ENCODE data around the gene LAPTM4A. TPM values are rescaled to one million over a fixed set of nuclear protein-coding genes. Genes with fewer than 3 reads are reported as not detected.

Gene LAPTM4A
- total and polyA plus RNA-seq, 2 experiments from 2014 or later = 255 to 455 TPM

DNA sequence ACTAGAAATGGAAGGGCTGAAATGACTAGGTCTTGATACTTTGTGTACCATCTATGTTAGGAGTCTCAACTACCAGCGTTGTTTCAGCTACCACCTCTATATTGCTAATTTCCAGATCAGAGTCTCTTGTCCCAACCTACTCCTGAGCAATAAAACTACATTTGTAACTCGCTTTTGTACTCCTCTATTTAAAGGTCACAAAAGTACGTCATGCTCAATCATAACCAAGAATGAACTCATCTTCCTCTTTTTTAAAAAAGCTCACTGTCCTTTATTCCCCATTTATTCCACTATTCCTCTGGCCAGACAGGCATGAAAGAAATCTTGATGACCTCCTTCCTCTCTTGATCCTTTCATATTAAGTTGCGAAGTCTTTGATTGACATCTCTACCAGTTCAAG is 27.7 kb downstream of the LAPTM4A start:
- no peak for DNase-seq (ENCODE audit: low spot score)
- H3K4me2 ChIP-seq = no peak overlapping the region
- H4K20me1 ChIP-seq (ENCODE audit: insufficient read depth, poor library complexity, severe bottlenecking) = no peaks in the 10 kb centered on the region
- H3K4me3 ChIP-seq = no peak overlapping the region
- H2AFZ ChIP-seq = no peak overlapping the region
- no peak overlapping the region for H3K27ac ChIP-seq
- H3K4me1 ChIP-seq (ENCODE audit: insufficient read depth) = no peaks in the 10 kb centered on the region
- no peaks in the 10 kb centered on the region for H3K79me2 ChIP-seq
- TF ChIP-seq EZH2 (IDR thresholded peaks at IDR 0.05; ENCODE audit: borderline replicate concordance) (no peak), EZH2phosphoT487 (IDR thresholded peaks at IDR 0.05; ENCODE audit: low read depth, severe bottlenecking, unreplicated experiment) (no peak)
- TF ChIP-seq, protein P1, sequence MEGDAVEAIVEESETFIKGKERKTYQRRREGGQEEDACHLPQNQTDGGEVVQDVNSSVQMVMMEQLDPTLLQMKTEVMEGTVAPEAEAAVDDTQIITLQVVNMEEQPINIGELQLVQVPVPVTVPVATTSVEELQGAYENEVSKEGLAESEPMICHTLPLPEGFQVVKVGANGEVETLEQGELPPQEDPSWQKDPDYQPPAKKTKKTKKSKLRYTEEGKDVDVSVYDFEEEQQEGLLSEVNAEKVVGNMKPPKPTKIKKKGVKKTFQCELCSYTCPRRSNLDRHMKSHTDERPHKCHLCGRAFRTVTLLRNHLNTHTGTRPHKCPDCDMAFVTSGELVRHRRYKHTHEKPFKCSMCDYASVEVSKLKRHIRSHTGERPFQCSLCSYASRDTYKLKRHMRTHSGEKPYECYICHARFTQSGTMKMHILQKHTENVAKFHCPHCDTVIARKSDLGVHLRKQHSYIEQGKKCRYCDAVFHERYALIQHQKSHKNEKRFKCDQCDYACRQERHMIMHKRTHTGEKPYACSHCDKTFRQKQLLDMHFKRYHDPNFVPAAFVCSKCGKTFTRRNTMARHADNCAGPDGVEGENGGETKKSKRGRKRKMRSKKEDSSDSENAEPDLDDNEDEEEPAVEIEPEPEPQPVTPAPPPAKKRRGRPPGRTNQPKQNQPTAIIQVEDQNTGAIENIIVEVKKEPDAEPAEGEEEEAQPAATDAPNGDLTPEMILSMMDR (IDR thresholded peaks at IDR 0.05; ENCODE audit: poor library complexity) = no peak
- no peaks in the 10 kb centered on the region for H3K27me3 ChIP-seq
- WGBS (ENCODE audit: low lambda C conversion rate, missing lambda C conversion rate) = 96% methylated on average over 4 of the region's 4 CpGs
- no peaks in the 10 kb centered on the region for H3K36me3 ChIP-seq (replicated peaks; ENCODE audit: insufficient read depth, low read depth)
- H3K9me3 ChIP-seq (ENCODE audit: low read depth) = no peaks in the 10 kb centered on the region
- no peaks in the 10 kb centered on the region for H3K9me2 ChIP-seq (replicated peaks; ENCODE audit: insufficient read depth)

DNA sequence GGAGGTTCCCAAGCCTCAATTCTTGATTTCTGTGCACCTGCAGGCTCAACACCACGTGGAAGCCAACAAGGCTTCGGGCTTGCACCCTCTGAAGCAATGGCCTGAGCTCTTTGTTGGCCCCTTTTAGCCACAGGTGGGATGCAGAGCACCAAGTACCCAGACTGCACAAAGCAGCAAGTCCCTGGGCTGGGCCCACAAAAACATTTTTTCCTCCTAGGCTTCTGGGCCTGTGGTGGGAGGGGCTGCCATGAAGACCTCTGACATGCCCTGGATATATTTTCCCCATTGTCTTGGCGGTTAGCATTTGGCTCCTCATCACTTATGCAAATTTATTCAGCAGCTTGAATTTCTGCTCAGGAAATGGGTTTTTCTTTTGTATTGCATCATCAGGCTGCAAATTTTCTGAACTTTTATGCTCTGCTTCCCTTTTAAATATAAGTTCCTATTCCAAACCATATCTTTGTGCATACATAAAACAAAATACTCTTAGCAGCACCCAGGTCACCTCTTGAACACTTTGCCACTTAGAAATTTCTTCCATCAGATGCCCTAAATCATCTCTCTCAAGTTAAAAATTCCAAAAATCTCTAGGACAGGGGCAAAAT is 29.9 kb downstream of the LAPTM4A start:
- Histone ChIP-seq H3K27me3 (no peaks in the 10 kb centered on the region), H2AFZ (no peak overlapping the region), H4K20me1 (ENCODE audit: insufficient read depth, poor library complexity, severe bottlenecking) (no peaks in the 10 kb centered on the region), H3K9me3 (ENCODE audit: low read depth) (no peaks in the 10 kb centered on the region), H3K27ac (no peak overlapping the region), H3K4me1 (ENCODE audit: insufficient read depth) (no peaks in the 10 kb centered on the region), H3K36me3 (replicated peaks; ENCODE audit: insufficient read depth, low read depth) (no peaks in the 10 kb centered on the region), H3K4me3 (no peak overlapping the region), H3K4me2 (no peak overlapping the region), H3K9me2 (replicated peaks; ENCODE audit: insufficient read depth) (no peaks in the 10 kb centered on the region), H3K79me2 (no peaks in the 10 kb centered on the region)
- WGBS (ENCODE audit: low lambda C conversion rate, missing lambda C conversion rate) = 89% methylated on average over 3 of the region's 3 CpGs
- TF ChIP-seq EZH2phosphoT487 (IDR thresholded peaks at IDR 0.05; ENCODE audit: low read depth, severe bottlenecking, unreplicated experiment) (no peak), EZH2 (IDR thresholded peaks at IDR 0.05; ENCODE audit: borderline replicate concordance) (no peak)
- TF ChIP-seq, protein P1 (IDR thresholded peaks at IDR 0.05; ENCODE audit: poor library complexity) = no peak
- no peak for DNase-seq (ENCODE audit: low spot score)

DNA sequence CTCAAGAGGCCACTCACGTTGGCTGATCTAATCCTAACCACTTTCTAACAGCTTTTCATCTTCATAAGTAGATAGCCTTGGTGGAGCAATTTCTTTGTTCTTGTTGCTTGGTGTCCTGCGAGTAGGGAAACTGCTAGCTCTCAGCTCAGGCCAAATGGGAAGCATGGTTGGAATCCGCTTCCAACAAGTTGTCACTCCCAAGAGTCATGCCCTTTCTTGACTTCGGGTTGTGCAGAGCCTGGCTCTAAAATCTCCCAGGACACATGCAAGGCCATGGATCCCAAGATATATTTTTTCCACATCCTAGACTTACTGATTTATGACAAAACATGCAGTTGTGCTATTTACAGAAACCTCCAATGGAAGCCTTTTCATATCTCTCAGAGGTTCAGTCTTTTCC is 31.7 kb downstream of the LAPTM4A start:
- Histone ChIP-seq H3K4me2 (no peak overlapping the region), H3K4me1 (ENCODE audit: insufficient read depth) (no peaks in the 10 kb centered on the region), H2AFZ (no peak overlapping the region)

More for the DNA sequence above, 31.7 kb downstream of the LAPTM4A start:
- Histone ChIP-seq H3K9me2 (replicated peaks; ENCODE audit: insufficient read depth) (no peaks in the 10 kb centered on the region), H3K27ac (no peak overlapping the region), H4K20me1 (ENCODE audit: insufficient read depth, poor library complexity, severe bottlenecking) (no peaks in the 10 kb centered on the region), H3K9me3 (ENCODE audit: low read depth) (no peaks in the 10 kb centered on the region), H3K4me3 (no peak overlapping the region), H3K79me2 (no peaks in the 10 kb centered on the region), H3K27me3 (no peaks in the 10 kb centered on the region), H3K36me3 (replicated peaks; ENCODE audit: insufficient read depth, low read depth) (no peaks in the 10 kb centered on the region)
- TF ChIP-seq EZH2 (IDR thresholded peaks at IDR 0.05; ENCODE audit: borderline replicate concordance) (no peak), EZH2phosphoT487 (IDR thresholded peaks at IDR 0.05; ENCODE audit: low read depth, severe bottlenecking, unreplicated experiment) (no peak)
- TF ChIP-seq, protein P1 (IDR thresholded peaks at IDR 0.05; ENCODE audit: poor library complexity) = no peak
- DNase-seq (ENCODE audit: low spot score) = no peak
- 93% methylated on average over 4 of the region's 4 CpGs for WGBS (ENCODE audit: low lambda C conversion rate, missing lambda C conversion rate)
